HL-60 (cell line): Measurements from ENCODE around the gene MYOZ3.

Experiments
- DNase-seq, 2 experiments: peaks; one replicate each; pipeline ENCODE4 v3.0.0-alpha.2; 2010 to 2020; ENCODE audit warnings: low read depth in 1 of 2, low spot score in 1 of 2
- H3K27ac ChIP-seq: fragments of 250-450 bp; sonication (Bioruptor Pico); replicated peaks from 2 replicates; pipeline ENCODE4 v1.5.1; 2020; ENCODE audit warnings: mild to moderate bottlenecking, moderate library complexity
- H3K27me3 ChIP-seq: fragments of 250-450 bp; sonication (Bioruptor Pico); 2 replicates; pipeline ENCODE4 v1.5.1; 2021; ENCODE audit warnings: mild to moderate bottlenecking, moderate library complexity; ENCODE audit not compliant: insufficient read depth, poor library complexity, severe bottlenecking
- H3K4me3 ChIP-seq: replicated peaks from 2 replicates; pipeline ENCODE4 v1.5.1; 2011; ENCODE audit warnings: mild to moderate bottlenecking, control low read depth, low read length; ENCODE audit not compliant: insufficient read depth
- CTCF ChIP-seq: IDR thresholded peaks from one replicate; pipeline ENCODE4 v1.5.1; 2011; ENCODE audit warnings: low read length, control low read depth, inconsistent platforms; ENCODE audit not compliant: insufficient read depth
- GABPA ChIP-seq: IDR thresholded peaks from 2 replicates; pipeline ENCODE4 v1.6.1; 2012; ENCODE audit warnings: low read depth
- POLR2AphosphoS5 ChIP-seq: IDR thresholded peaks from 2 replicates; pipeline ENCODE4 v1.6.1; 2012; ENCODE audit warnings: low read depth
- REST ChIP-seq: IDR thresholded peaks from 2 replicates; pipeline ENCODE4 v1.6.1; 2012; ENCODE audit warnings: low read depth; ENCODE audit not compliant: insufficient replicate concordance
- SPI1 ChIP-seq: IDR thresholded peaks from 2 replicates; pipeline ENCODE4 v1.6.1; 2012; ENCODE audit warnings: low read depth, mild to moderate bottlenecking, borderline replicate concordance
- long read RNA-seq: library from polyadenylated mRNA; unstranded; transcript quantifications from one replicate; pipeline ENCODE4 v2.0.0, GENCODE V29; 2020

MYOZ3 gene
- long read RNA-seq, result 0 reads

- Histone ChIP-seq H3K4me3 (no peak within 1 kb of the TSS), H3K27me3 (peaks cover 2% of the 10 kb centered on the region), H3K27ac (no peak within 1 kb of the TSS)
- DNase-seq, result no peak
- TF ChIP-seq GABPA (no peak), SPI1 (no peak), POLR2AphosphoS5 (no peak), REST (no peak), CTCF (no peak)
These were observed at the start of gene MYOZ3 for GRCh38 chr5:150661086-150661485. Gene MYOZ3 (plus strand): TSS chr5:150661251. CDS start chr5:150662942, 1,691 bp downstream.

DNA sequence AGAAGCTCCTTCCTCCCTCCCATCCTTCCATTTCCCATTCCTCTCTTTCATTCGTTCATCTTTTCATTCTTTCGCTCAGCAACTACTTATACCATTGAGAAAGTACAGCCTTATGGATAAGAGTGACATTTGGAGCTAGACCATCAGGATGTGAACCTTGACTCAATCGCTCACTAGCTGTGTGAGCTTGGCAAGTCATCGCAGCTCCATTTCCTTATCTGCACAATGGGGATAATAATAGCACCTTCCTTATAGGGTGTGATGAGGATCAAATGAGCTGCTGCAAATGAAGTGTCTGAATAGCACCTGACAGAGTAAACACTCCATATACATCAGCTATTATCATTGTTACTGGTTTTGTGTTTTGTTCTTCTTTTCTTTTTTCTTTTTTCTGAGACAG, 48.6 kb upstream of the MYOZ3 start:
- Histone ChIP-seq H3K27ac (no peak overlapping the region), H3K4me3 (no peak overlapping the region), H3K27me3 (peaks cover 3% of the 10 kb centered on the region)
- TF ChIP-seq CTCF (no peak), REST (no peak), POLR2AphosphoS5 (no peak), GABPA (no peak), SPI1 (no peak)
- DNase-seq, result no peak

- Histone ChIP-seq H3K27ac (no peak overlapping the region), H3K27me3 (peaks cover 3% of the 10 kb centered on the region), H3K4me3 (no peak overlapping the region)
- TF ChIP-seq REST, result no peak
- TF ChIP-seq POLR2AphosphoS5, result no peak
- TF ChIP-seq SPI1, result no peak
- no peak for TF ChIP-seq GABPA
- TF ChIP-seq CTCF, result no peak
- DNase-seq, result no peak
These were observed 48.0 kb upstream of the MYOZ3 start for GRCh38 chr5:150612905-150613670.
